Tibial nerve (tissue), 4 donors: ENCODE measurements around the gene MGAT1. TPM values are rescaled to one million over a fixed set of nuclear protein-coding genes. Genes with fewer than 3 reads are reported as not detected.

Source experiments
- DNase-seq, 2 donors: peaks; one replicate each; pipeline ENCODE4 v3.0.0-alpha.2; 2019; ENCODE audit warnings: low spot score in 2 of 2
- H3K27ac ChIP-seq, 4 donors: fragments of 200-600 bp; sonication (generic) in 3 of 4; one replicate each; pipeline ENCODE4 v1.5.1; 2017 to 2019; ENCODE audit warnings: mild to moderate bottlenecking in 1 of 4
- H3K27me3 ChIP-seq, 2 donors: fragments of 200-600 bp; sonication (generic) in 1 of 2; one replicate each; pipeline versions ENCODE4 v1.5.1 to v1.6.0; 2017 to 2019
- H3K36me3 ChIP-seq, 3 donors: fragments of 200-600 bp; sonication (generic); one replicate each; pipeline ENCODE4 v1.5.1; 2018 to 2019
- H3K4me1 ChIP-seq, 4 donors: fragments of 200-600 bp; sonication (generic) in 3 of 4; one replicate each; pipeline ENCODE4 v1.5.1; 2017 to 2019
- H3K4me3 ChIP-seq, 4 donors: fragments of 200-600 bp; sonication (generic) in 3 of 4; one replicate each; pipeline ENCODE4 v1.5.1; 2017 to 2019; ENCODE audit warnings: mild to moderate bottlenecking in 1 of 4, moderate library complexity in 1 of 4
- H3K9me3 ChIP-seq, 4 donors: fragments of 200-600 bp; sonication (generic) in 3 of 4; one replicate each; pipeline ENCODE4 v1.5.1; 2017 to 2019
- EP300 ChIP-seq, 2 donors: sonication (generic); formaldehyde crosslinking; IDR thresholded peaks; one replicate each; pipeline ENCODE4 v1.6.1; 2017; ENCODE audit warnings: antibody characterized with exemption in 2 of 2, mild to moderate bottlenecking in 1 of 2
- POLR2A ChIP-seq, 2 donors: fragments of 450-650 bp; IDR thresholded peaks; one replicate each; pipeline ENCODE4 v1.6.1; 2017; ENCODE audit warnings: antibody characterized with exemption in 2 of 2, mild to moderate bottlenecking in 2 of 2, moderate library complexity in 2 of 2
- WGBS, 2 donors: methylation state at CpG; one replicate each; pipeline ENCODE4 v1.1.5; 2018; 5-methylcytosine and 5-hydroxymethylcytosine counted together
- total RNA-seq, 4 donors: library from RNA; depleted of rRNA; stranded (reverse); fragments of >200 nt; gene quantifications; one replicate each; pipeline ENCODE4 v1.1.0, GENCODE V29; 2016
- TF ChIP-seq, protein P1 (sequence below), 5 experiments: fragments of 200-600 bp in 3 of 5; fragments of 450-650 bp in 2 of 5; sonication (generic) in 3 of 5; IDR thresholded peaks; one replicate each; pipeline ENCODE4 v1.5.1; 2016 to 2019; ENCODE audit warnings: antibody characterized with exemption in 5 of 5, mild to moderate bottlenecking in 3 of 5, moderate library complexity in 2 of 5

Gene MGAT1
- 100 to 1,000 TPM; 161 to 216 (median 195) TPM for total RNA-seq

DNA sequence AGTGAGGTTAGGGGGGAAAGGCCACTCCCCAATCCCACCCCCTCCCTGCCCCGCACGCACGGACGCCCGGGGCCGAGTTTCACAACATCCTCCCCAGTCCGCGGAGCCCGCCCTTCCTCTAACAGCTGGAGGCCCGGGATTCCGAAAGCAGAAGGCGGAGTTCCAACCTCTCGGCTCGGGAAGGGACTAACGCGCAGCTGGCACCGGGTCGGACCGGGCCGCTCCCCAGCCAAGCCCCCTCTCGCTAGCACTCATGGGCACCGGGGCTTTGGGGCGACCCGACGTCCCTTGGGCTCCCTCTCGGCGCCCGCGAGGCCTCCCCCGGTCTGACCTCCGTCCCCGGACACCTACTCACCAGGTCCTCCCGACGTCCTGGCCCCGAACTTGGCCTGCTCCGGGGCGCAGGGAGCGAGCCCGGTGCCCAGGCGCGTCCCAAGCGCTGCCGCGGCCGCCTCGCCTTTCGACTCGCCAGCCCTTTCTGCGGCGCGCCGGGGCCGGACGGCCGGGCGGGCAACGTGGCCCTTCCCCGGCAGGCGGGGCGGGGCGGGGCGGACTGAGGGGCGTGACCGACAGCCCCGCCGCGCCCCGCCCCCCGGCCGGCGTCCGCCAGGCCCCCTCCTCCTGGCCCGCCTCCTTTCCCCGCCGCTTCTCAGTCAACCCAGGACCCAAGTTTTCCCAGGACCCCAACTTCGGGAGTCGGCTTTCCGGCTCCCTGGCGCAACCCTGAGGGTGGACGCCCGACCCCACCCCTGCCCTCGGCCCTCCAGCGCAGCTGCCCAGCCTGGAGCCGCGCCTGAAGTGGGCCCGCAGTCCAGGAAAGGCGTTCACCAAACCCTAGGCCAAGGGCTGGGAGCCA lies at the start of gene MGAT1:
Gene MGAT1 (minus strand): TSS at position 482 of the 856 bp plus-strand sequence. CDS start 9,835 bp downstream, outside the sequence.
- H3K4me1 ChIP-seq = peaks cover 0 to 89% (median 75%) of the 10 kb centered on the region in 4 donors
- peaks cover 0 to 8% (median 0%) of the 10 kb centered on the region in 3 donors for H3K36me3 ChIP-seq
- H3K9me3 ChIP-seq = no peaks in the 10 kb centered on the region
- peak; percentile 85 to 90 for DNase-seq
- peak within 1 kb of the TSS; percentile 95 to 98 (median 95) for H3K4me3 ChIP-seq
- H3K27me3 ChIP-seq = no peaks in the 10 kb centered on the region
- H3K27ac ChIP-seq = peak within 1 kb of the TSS; percentile 88 to 96 (median 94)
- peak in 1 of 2 donors; percentile 84 for TF ChIP-seq EP300 (IDR thresholded peaks at IDR 0.05)
- TF ChIP-seq POLR2A (IDR thresholded peaks at IDR 0.05) = peak; percentile 91 to 92
- TF ChIP-seq, protein P1, sequence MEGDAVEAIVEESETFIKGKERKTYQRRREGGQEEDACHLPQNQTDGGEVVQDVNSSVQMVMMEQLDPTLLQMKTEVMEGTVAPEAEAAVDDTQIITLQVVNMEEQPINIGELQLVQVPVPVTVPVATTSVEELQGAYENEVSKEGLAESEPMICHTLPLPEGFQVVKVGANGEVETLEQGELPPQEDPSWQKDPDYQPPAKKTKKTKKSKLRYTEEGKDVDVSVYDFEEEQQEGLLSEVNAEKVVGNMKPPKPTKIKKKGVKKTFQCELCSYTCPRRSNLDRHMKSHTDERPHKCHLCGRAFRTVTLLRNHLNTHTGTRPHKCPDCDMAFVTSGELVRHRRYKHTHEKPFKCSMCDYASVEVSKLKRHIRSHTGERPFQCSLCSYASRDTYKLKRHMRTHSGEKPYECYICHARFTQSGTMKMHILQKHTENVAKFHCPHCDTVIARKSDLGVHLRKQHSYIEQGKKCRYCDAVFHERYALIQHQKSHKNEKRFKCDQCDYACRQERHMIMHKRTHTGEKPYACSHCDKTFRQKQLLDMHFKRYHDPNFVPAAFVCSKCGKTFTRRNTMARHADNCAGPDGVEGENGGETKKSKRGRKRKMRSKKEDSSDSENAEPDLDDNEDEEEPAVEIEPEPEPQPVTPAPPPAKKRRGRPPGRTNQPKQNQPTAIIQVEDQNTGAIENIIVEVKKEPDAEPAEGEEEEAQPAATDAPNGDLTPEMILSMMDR (IDR thresholded peaks at IDR 0.05) = peak in 1 of 5 experiments; percentile 23
- 0% methylated on average over 32 to 38 of the region's 87 CpGs for WGBS, 2 donors

- Histone ChIP-seq H3K27me3 (no peaks in the 10 kb centered on the region), H3K4me1 (no peaks in the 10 kb centered on the region), H3K4me3 (no peak overlapping the region), H3K9me3 (peaks cover 0 to 50% (median 2%) of the 10 kb centered on the region in 4 donors), H3K27ac (no peak overlapping the region), H3K36me3 (peaks cover 18 to 100% (median 22%) of the 10 kb centered on the region in 3 donors)
- no peak for DNase-seq
- TF ChIP-seq EP300 (IDR thresholded peaks at IDR 0.05) (no peak), POLR2A (IDR thresholded peaks at IDR 0.05) (no peak)
- TF ChIP-seq, protein P1 (IDR thresholded peaks at IDR 0.05) = no peak
- WGBS, 2 donors = 95% methylated on average over 10 of the region's 10 CpGs
Observed at GRCh38 chr5:180850434-180851078, 48.0 kb upstream of the MGAT1 start.

DNA sequence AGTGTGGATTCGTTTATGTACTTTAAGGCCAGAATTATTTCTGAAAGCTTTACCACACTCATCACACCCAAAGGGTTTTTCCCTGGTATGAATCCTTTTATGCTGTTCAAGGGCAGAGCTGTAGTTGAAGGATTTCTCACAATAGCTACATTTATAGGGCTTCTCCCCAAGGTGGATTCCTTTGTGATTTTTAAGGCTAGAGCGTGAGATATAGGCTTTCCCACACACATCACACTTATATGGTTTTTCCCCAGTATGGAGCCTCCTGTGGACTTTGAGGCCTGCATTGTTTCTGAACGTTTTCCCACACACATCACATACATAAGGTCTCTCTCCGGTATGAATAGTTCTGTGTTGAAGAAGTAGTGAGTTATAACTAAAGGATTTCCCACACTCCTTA lies 47.2 kb upstream of the MGAT1 start:
- no peaks in the 10 kb centered on the region for H3K27me3 ChIP-seq
- H3K36me3 ChIP-seq = peaks cover 16 to 96% (median 22%) of the 10 kb centered on the region in 3 donors
- TF ChIP-seq EP300 (IDR thresholded peaks at IDR 0.05) (no peak), POLR2A (IDR thresholded peaks at IDR 0.05) (no peak)
- TF ChIP-seq, protein P1 (IDR thresholded peaks at IDR 0.05) = no peak
- 90 to 95% methylated on average over 4 of the region's 4 CpGs for WGBS, 2 donors
- H3K9me3 ChIP-seq = peaks cover 0 to 54% (median 2%) of the 10 kb centered on the region in 4 donors
- no peak overlapping the region for H3K4me3 ChIP-seq
- H3K4me1 ChIP-seq = no peaks in the 10 kb centered on the region
- DNase-seq = no peak
- H3K27ac ChIP-seq = no peak overlapping the region

DNA sequence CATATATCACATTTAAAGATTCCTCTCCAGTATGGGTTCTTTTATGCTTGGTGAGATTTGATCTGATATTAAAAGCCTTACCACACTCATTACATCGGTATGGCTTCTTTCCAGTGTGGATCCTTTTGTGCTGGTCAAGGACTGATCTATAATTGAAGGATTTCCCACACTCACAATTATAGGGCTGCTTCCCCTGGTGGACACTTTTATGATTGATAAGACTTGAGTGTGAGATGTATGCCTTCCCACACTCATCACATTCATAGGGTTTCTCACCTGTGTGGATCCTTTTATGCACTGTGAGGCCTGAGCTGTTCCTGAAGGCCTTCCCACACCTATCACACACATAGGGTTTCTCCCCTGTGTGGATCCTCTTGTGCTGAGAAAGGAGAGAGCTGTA lies 46.3 kb upstream of the MGAT1 start:
- Histone ChIP-seq H3K4me1 (no peaks in the 10 kb centered on the region), H3K9me3 (peaks cover 0 to 54% (median 2%) of the 10 kb centered on the region in 4 donors), H3K4me3 (no peak overlapping the region), H3K36me3 (peaks cover 16 to 86% (median 22%) of the 10 kb centered on the region in 3 donors), H3K27ac (no peak overlapping the region), H3K27me3 (no peaks in the 10 kb centered on the region)
- TF ChIP-seq, protein P1 (IDR thresholded peaks at IDR 0.05) = no peak
- no peak for TF ChIP-seq EP300 (IDR thresholded peaks at IDR 0.05)
- TF ChIP-seq POLR2A (IDR thresholded peaks at IDR 0.05) = no peak
- DNase-seq = no peak
- 93 to 100% methylated on average over 1 of the region's 1 CpG for WGBS, 2 donors
